ENCODE data around the gene PRR36. TPM values are rescaled to one million over a fixed set of nuclear protein-coding genes. Genes with fewer than 3 reads are reported as not detected.

Gene PRR36
- total RNA-seq, 1 experiment from 2014 or later: 12.9 TPM

DNA sequence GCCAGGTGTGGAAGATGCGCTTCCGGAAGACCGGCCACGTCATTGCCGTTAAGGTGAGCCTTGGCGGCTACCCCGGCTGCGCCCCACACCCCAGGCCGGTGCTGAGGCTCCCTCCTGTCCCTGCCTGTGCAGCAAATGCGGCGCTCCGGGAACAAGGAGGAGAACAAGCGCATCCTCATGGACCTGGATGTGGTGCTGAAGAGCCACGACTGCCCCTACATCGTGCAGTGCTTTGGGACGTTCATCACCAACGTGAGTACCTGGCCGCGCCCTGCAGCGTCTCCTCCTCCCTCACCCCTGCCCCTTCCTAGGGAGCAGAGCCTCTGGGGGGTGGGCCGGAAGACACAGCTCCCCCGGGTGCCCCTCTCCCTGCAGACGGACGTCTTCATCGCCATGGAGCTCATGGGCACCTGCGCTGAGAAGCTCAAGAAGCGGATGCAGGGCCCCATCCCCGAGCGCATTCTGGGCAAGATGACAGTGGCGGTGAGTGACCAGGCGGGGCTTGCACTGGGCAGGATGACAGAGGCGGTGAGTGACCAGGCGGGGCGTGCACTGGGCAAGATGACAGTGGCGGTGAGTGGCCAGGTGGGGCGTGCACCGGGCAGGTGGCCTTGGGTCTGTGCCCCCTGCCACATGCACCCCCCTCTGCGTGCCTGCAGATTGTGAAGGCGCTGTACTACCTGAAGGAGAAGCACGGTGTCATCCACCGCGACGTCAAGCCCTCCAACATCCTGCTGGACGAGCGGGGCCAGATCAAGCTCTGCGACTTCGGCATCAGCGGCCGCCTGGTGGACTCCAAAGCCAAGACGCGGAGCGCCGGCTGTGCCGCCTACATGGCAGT is 36.4 kb upstream of the PRR36 start:
- 0 out of 2 replicates have a peak, but pooled peaks cover 7% of the 10 kb centered on the region for H3K36me3 ChIP-seq (ENCODE audit: low read depth)
- H3F3A ChIP-seq (ENCODE audit: insufficient read depth, low read depth): peaks cover 11% of the 10 kb centered on the region; the same call in 1 of the 2 replicates
- peaks cover 24% of the 10 kb centered on the region for H3K79me2 ChIP-seq (ENCODE audit: low read depth)
- DNase-seq: no peak
- H3K4me2 ChIP-seq: no peak overlapping the region
- no peak overlapping the region for H3K27ac ChIP-seq
- BruUV-seq (replicated peaks): no TSS peak
- CTCF ChIA-PET: no interaction called here
- H3K4me1 ChIP-seq (replicated peaks; ENCODE audit: insufficient read depth): no peaks in the 10 kb centered on the region
- intact Hi-C loops (cut with micrococcal nuclease; ENCODE audit: unreplicated experiment): no loop called here
- H3K4me3 ChIP-seq: no peak overlapping the region
- no peak overlapping the region for H2AFZ ChIP-seq
- POLR2A ChIA-PET (ENCODE audit: unreplicated experiment): no interaction called here
- H3K9me2 ChIP-seq (ENCODE audit: insufficient read depth): no peaks in the 10 kb centered on the region
- peaks cover 3% of the 10 kb centered on the region; the same call in 1 of the 2 replicates for H3K27me3 ChIP-seq (ENCODE audit: insufficient read depth, low read depth)
- H3K9me3 ChIP-seq (ENCODE audit: insufficient read depth, low read depth): no peaks in the 10 kb centered on the region
- TF ChIP-seq EZH2 (IDR thresholded peaks at IDR 0.05; ENCODE audit: low read depth): no peak
- TF ChIP-seq, protein P1, sequence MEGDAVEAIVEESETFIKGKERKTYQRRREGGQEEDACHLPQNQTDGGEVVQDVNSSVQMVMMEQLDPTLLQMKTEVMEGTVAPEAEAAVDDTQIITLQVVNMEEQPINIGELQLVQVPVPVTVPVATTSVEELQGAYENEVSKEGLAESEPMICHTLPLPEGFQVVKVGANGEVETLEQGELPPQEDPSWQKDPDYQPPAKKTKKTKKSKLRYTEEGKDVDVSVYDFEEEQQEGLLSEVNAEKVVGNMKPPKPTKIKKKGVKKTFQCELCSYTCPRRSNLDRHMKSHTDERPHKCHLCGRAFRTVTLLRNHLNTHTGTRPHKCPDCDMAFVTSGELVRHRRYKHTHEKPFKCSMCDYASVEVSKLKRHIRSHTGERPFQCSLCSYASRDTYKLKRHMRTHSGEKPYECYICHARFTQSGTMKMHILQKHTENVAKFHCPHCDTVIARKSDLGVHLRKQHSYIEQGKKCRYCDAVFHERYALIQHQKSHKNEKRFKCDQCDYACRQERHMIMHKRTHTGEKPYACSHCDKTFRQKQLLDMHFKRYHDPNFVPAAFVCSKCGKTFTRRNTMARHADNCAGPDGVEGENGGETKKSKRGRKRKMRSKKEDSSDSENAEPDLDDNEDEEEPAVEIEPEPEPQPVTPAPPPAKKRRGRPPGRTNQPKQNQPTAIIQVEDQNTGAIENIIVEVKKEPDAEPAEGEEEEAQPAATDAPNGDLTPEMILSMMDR (conservative IDR thresholded peaks at IDR 0.05): no peak
- peaks cover 57% of the 10 kb centered on the region for H4K20me1 ChIP-seq (ENCODE audit: insufficient read depth)

DNA sequence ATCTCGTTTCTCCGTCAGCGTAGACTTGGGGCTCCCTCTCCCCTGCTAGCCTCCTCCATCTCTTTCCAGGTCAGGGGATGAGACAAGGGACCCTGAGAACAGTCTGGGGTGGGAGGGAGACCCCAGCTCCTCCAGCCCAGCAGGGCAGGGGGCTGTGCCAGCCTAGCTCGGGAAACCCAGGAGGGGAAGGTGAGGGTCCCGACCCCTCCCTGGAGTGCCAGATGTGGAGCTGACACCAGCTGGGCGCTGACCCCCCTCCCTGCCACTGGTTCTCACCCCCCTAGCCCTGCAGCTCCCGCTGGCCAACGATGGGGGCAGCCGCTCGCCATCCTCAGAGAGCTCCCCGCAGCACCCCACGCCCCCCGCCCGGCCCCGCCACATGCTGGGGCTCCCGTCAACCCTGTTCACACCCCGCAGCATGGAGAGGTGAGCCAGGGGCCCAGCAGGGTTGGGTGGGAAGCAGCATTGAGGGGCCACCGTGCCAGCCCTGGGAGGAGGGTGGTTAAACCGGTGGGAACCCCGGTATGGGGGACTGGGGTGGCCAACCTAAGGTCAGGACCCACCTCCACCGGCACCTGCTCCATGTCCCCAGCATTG is 35.4 kb upstream of the PRR36 start:
- Histone ChIP-seq H4K20me1 (ENCODE audit: insufficient read depth) (peaks cover 61% of the 10 kb centered on the region), H3K27ac (no peak overlapping the region), H3K9me2 (ENCODE audit: insufficient read depth) (no peaks in the 10 kb centered on the region), H3K9me3 (ENCODE audit: insufficient read depth, low read depth) (no peaks in the 10 kb centered on the region), H3K27me3 (ENCODE audit: insufficient read depth, low read depth) (no peaks in the 10 kb centered on the region), H2AFZ (no peak overlapping the region), H3K4me3 (no peak overlapping the region), H3K79me2 (ENCODE audit: low read depth) (peaks cover 34% of the 10 kb centered on the region), H3K4me2 (no peak overlapping the region), H3K36me3 (ENCODE audit: low read depth) (0 out of 2 replicates have a peak, but pooled peaks cover 7% of the 10 kb centered on the region), H3F3A (ENCODE audit: insufficient read depth, low read depth) (peaks cover 9% of the 10 kb centered on the region; the same call in 1 of the 2 replicates), H3K4me1 (replicated peaks; ENCODE audit: insufficient read depth) (peaks cover 8% of the 10 kb centered on the region; the same call in 1 of the 2 replicates)
- ChIA-PET POLR2A (ENCODE audit: unreplicated experiment) (no interaction called here), CTCF (no interaction called here)
- no peak for DNase-seq
- no TSS peak for BruUV-seq (replicated peaks)
- TF ChIP-seq, protein P1 (conservative IDR thresholded peaks at IDR 0.05): no peak
- TF ChIP-seq EZH2 (IDR thresholded peaks at IDR 0.05; ENCODE audit: low read depth): no peak
- intact Hi-C loops (cut with micrococcal nuclease; ENCODE audit: unreplicated experiment): no loop called here

DNA sequence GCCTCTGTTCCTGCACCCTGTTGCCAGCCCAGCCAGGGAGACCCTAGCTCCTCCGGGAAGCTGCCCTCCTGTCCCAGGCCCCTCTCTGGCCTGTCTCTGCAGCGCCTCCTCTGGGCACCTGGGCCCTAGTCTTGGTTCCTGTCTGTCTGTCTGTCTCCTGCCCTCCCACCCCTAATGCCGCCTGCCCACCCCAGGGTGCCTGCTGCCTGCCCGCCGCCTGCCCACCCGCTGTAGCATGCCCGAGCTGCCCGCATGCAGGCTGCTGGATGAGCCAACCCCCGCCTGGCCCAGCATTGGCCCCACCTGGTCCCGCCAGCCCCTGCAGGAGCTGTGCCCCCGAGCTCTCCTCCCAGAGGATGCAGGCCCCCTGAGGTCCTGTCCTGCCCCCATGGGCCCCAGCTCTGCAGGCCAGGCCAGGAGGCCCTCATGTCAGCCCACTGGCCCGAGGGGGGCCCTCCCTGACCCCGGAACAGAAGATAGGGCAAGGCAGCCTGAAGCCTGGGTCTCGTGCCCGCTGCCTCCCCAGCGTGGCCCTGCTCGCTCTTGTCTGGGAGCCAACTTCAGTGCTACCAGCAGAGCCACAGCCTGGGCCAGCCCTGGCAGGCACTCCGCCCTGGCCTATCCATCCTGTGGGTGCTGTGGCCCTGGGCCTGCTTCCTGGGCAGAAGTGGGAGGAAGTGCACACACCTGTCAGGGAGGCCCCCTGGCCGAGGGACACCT is 34.7 kb upstream of the PRR36 start:
- Histone ChIP-seq H3K4me1 (replicated peaks; ENCODE audit: insufficient read depth) (peaks cover 9% of the 10 kb centered on the region; the same call in 1 of the 2 replicates), H3K36me3 (ENCODE audit: low read depth) (0 out of 2 replicates have a peak, but pooled peaks cover 7% of the 10 kb centered on the region), H3K79me2 (ENCODE audit: low read depth) (peaks cover 39% of the 10 kb centered on the region), H3K9me3 (ENCODE audit: insufficient read depth, low read depth) (no peaks in the 10 kb centered on the region), H2AFZ (no peak overlapping the region), H4K20me1 (ENCODE audit: insufficient read depth) (peaks cover 55% of the 10 kb centered on the region), H3K27ac (no peak overlapping the region), H3F3A (ENCODE audit: insufficient read depth, low read depth) (peaks cover 4% of the 10 kb centered on the region; the same call in 1 of the 2 replicates), H3K4me3 (no peak overlapping the region), H3K27me3 (ENCODE audit: insufficient read depth, low read depth) (no peaks in the 10 kb centered on the region), H3K9me2 (ENCODE audit: insufficient read depth) (no peaks in the 10 kb centered on the region), H3K4me2 (no peak overlapping the region)
- no TSS peak for BruUV-seq (replicated peaks)
- CTCF ChIA-PET: no interaction called here
- POLR2A ChIA-PET (ENCODE audit: unreplicated experiment): no interaction called here
- no peak for TF ChIP-seq EZH2 (IDR thresholded peaks at IDR 0.05; ENCODE audit: low read depth)
- TF ChIP-seq, protein P1 (conservative IDR thresholded peaks at IDR 0.05): no peak
- no peak for DNase-seq
- intact Hi-C loops (cut with micrococcal nuclease; ENCODE audit: unreplicated experiment): no loop called here
